Adipose tissue (tissue), 3 donors: ENCODE measurements around the gene UBE2L3. TPM values are rescaled to one million over a fixed set of nuclear protein-coding genes. Genes with fewer than 3 reads are reported as not detected.
"Not testable (repeated sequence)": the region's sequence is repeated elsewhere in the genome, so short reads cannot be mapped to it uniquely, and the experiment has no call there.

ENCODE experiments used
- H3K27ac ChIP-seq: one replicate; pipeline ENCODE4 v1.5.1; 2013; ENCODE audit warnings: low read depth, low read length
- WGBS, 3 donors: extraction: QIAGEN DNeasy Blood & Tissue Kit; methylation state at CpG; one replicate each; pipeline ENCODE4 v1.1.7; 2013; 5-methylcytosine and 5-hydroxymethylcytosine counted together
- polyA plus RNA-seq, 3 donors: library from polyadenylated mRNA; stranded (reverse); fragments of 200-250 nt; gene quantifications; one replicate each; pipeline ENCODE4 v1.2.3, GENCODE V29; 2013
- donor health status: healthy with polysubstance abuse.
- donor health status: Bipolar disorder and iron deficiency.
- donor health status: healthy.

The UBE2L3 gene
- polyA plus RNA-seq, 3 donors: 21.4 to 56.3 (median 47.6) TPM

- 90 to 93% (median 92%) methylated on average over 17 of the region's 17 CpGs for WGBS, 3 donors
- H3K27ac ChIP-seq: no peak overlapping the region
Measured at GRCh38 chr22:21636629-21637218, 69.2 kb downstream of the UBE2L3 start.

GRCh38 chr22:21637450-21637849, 69.9 kb downstream of the UBE2L3 start:
- WGBS, 3 donors: 80 to 96% (median 88%) methylated on average over 2 of the region's 2 CpGs
- H3K27ac ChIP-seq: not testable (repeated sequence)

- H3K27ac ChIP-seq: no peak overlapping the region
- 70 to 82% (median 81%) methylated on average over 4 of the region's 4 CpGs for WGBS, 3 donors
Measured at GRCh38 chr22:21639359-21639758, 71.8 kb downstream of the UBE2L3 start.

GRCh38 chr22:21640810-21641209, 73.3 kb downstream of the UBE2L3 start:
- WGBS, 3 donors: 79 to 85% (median 85%) methylated on average over 5 of the region's 5 CpGs
- no peak overlapping the region for H3K27ac ChIP-seq

DNA sequence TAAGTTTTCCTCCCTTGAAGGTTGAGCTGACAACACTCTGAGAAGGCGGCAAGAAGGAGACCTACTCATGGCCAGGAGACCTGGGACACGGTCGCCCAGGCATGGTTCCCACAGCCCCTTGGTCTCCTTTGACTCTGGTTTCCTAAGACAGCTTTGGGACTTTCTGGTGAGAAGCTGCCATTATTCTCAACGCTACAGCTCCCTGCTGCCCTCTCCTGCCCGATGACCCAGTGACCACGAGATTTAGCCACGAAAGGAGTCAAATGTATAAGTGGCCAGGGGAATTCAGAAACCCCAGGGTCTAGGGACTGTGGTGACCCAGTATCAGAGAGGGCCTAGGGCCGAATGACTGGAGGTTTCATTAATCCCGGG, 73.9 kb downstream of the UBE2L3 start:
- WGBS, 3 donors: 4 to 8% (median 6%) methylated on average over 9 of the region's 9 CpGs

GRCh38 chr22:21641789-21642583, 74.5 kb downstream of the UBE2L3 start, which contains the start of gene SDF2L1:
Gene SDF2L1, plus strand, starts transcription at chr22:21642302. Its CDS starts 35 bp downstream, at chr22:21642337.
- no peak within 1 kb of the TSS for H3K27ac ChIP-seq
- 0 to 1% (median 1%) methylated on average over 72 to 76 of the region's 76 CpGs for WGBS, 3 donors

More for the DNA sequence above, 73.9 kb downstream of the UBE2L3 start:
- H3K27ac ChIP-seq: no peak overlapping the region

DNA sequence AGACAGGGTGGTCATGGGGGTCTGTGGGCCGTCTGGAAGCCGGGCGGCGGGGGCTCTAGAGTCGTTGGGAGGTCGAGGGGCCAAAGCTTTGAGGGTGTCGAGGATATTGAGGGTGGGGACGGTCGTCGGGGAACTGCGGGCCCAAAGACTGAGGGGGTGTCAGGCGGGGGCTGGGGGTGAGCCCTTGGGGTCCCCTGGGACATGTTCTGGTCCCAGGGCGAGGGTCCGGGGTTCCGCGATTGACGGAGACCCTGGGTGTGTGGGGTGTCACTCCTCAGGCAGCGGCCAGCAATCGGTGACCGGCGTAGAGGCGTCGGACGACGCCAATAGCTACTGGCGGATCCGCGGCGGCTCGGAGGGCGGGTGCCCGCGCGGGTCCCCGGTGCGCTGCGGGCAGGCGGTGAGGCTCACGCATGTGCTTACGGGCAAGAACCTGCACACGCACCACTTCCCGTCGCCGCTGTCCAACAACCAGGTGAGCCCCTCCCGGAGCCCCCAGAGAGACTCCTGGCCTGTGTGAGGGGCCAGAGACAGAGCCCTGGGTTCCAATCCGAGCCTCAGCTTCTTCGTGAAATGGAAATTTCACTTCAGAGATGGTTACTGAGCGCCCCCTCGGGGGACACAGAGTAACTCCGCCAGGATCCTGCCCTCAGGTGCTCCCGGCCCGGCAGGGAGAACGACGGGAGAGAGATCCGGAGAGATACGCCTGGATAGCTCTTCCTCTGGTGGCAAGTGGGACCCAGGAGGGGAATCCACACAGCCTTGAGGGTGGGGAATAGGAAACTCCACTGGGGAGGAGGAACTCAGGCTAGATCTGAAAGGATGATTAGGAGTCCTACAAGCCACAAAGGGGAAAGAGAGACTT, 75.3 kb downstream of the UBE2L3 start:
- no peak overlapping the region for H3K27ac ChIP-seq
- WGBS, 3 donors: 1% methylated on average over 45 to 56 of the region's 56 CpGs

DNA sequence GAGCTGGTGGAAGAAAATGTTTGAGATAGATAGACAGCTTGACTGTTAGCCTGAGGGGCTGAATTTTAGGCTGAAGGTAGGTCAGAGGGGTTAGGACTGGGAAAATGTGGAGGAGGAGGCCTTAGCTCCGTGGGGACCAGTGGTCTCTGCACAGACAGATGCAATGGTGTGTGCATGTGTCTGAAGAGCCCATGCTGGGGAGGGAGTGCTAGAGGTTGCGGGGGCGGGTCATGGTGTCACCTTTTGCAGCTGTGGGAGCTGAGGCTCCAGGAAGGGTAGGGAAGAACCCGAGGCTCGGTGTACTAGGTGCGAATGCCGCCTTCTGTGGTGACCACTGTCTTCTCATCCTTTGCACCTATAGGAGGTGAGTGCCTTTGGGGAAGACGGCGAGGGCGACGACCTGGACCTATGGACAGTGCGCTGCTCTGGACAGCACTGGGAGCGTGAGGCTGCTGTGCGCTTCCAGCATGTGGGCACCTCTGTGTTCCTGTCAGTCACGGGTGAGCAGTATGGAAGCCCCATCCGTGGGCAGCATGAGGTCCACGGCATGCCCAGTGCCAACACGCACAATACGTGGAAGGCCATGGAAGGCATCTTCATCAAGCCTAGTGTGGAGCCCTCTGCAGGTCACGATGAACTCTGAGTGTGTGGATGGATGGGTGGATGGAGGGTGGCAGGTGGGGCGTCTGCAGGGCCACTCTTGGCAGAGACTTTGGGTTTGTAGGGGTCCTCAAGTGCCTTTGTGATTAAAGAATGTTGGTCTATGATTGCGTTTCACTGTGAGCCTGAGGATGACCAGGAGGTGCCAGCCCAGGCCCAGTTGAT, 76.2 kb downstream of the UBE2L3 start:
- no peak overlapping the region for H3K27ac ChIP-seq
- 76 to 89% (median 88%) methylated on average over 22 of the region's 22 CpGs for WGBS, 3 donors

DNA sequence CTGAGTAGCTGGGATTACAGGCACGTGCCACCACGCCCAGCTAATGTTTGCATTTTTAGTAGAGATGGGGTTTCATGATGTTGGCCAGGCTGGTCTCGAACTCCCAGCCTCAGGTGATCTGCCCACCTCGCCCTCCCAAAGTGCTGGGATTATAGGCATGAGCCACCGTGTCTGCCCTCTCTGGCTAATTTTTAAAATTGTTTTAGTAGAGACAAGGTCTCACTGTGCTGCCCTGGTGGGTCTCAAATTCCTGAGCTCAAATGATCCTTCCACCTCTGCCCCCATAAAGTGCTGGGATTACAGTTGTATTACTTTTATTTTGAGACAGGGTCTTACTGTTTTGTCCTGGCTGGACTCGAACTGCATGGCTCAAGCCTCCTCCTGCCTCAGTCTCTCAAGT, 78.0 kb downstream of the UBE2L3 start:
- H3K27ac ChIP-seq: not testable (repeated sequence)
- 87 to 96% (median 92%) methylated on average over 6 of the region's 6 CpGs for WGBS, 3 donors

- 44 to 47% (median 47%) methylated on average over 14 of the region's 14 CpGs for WGBS, 3 donors
- no peak overlapping the region for H3K27ac ChIP-seq
Measured at GRCh38 chr22:21646608-21647590, 79.4 kb downstream of the UBE2L3 start.

DNA sequence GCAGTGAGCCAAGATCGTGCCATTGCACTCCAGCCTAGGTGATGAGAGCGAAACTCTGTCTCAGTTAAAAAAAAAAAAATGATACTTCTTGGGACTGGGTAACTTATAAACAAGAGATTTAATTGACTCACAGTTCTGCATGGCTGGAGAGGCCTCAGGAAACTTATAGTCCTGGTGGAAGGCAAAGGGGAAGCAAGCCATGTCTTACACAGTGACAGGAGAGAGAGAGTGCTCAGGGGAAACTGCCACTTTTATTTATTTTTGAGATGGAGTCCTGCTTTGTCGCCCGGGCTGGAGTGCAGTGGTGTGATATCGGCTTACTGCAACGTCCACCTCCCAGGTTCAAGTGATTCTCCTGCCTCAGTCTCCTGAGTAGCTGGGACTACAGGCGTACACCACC, 82.8 kb downstream of the UBE2L3 start:
- WGBS, 3 donors: 90 to 95% (median 91%) methylated on average over 7 of the region's 7 CpGs
- H3K27ac ChIP-seq: no peak overlapping the region

DNA sequence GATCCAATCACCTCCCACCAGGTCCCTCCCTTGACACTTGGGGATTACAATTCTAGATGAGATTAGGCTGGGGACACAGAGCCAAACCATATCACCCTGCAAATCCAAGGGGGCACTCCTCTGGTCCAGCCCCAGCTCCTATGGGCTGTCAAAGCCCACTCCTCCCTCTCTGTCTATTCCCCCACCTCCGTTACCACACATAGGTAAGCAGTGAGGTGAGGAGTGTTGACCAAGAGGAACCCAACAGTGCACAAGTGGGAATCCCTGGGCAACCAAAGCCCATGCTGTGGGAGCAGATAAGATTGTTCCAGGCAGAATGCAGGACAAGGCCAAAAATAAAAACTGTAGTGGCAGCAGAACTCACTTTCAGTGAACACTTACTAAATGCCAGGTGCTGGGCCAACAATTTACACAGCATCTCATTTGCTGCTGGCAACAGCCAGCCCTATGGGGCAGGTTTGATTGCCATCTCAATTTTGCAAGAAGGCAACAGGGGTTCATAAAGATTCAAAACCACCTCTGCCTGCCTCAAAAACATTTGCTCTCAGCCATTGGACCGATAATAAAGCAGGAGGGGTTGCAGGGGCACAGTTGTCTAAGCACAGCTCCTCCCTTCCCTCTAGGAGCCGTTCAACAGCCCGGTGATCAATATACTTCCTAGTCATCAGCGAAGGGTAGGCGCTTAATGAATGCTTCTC, 83.5 kb downstream of the UBE2L3 start:
- H3K27ac ChIP-seq: no peak overlapping the region
- WGBS, 3 donors: 18 to 22% (median 21%) methylated on average over 6 of the region's 6 CpGs

DNA sequence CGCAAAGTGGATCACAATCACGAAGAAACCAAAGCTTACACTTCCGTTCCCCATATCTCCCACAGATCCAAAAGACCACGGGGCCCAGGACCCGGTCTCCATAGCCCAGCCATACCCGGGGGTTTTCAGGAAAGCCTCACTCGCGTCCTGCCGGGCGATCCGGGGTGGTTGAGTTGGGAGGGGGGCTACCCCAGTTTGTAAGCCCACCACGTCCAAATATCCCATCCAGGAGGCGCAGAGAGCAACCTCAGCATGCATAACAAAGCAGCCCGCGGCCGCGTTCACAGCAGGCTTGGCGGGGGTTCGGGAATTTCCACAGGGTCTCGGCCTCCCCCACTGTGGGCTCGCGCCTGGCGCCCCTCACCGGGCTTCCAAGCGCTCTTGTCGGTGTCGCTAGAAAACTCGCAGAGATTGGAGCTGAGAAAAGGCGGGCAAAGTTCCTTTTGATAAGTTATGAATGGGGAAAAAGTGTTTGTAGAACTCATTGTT, 84.1 kb downstream of the UBE2L3 start:
- 1 to 4% (median 1%) methylated on average over 29 of the region's 29 CpGs for WGBS, 3 donors
- H3K27ac ChIP-seq: no peak overlapping the region

DNA sequence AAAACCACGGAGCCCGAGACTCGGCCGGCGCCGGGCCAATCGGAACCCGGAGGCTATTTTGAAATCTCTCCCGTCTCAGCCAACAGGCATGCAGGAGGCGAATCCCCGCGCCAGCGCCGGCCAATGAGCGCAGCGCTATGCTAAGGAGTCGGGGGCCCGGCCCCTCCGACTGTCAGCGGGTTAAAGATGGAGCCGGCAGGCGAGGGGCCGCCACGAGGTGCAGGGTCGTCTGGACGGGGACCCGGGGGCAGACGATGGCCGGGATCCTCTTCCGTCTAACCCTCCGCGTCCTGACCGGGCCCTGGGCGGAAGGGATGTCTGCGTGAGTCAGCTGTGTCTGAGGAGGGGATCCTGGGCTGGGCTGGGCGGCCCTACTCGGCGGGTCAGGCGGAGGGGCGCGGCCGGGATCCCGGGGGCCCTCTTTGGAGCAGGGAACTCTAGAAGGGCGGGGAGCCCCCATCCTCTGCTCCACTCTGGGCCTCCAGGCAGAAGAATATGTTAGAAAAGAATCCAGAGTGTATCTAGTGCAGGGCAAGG, 84.6 kb downstream of the UBE2L3 start:
- H3K27ac ChIP-seq: no peak overlapping the region
- WGBS, 3 donors: 0 to 10% (median 1%) methylated on average over 44 of the region's 44 CpGs

DNA sequence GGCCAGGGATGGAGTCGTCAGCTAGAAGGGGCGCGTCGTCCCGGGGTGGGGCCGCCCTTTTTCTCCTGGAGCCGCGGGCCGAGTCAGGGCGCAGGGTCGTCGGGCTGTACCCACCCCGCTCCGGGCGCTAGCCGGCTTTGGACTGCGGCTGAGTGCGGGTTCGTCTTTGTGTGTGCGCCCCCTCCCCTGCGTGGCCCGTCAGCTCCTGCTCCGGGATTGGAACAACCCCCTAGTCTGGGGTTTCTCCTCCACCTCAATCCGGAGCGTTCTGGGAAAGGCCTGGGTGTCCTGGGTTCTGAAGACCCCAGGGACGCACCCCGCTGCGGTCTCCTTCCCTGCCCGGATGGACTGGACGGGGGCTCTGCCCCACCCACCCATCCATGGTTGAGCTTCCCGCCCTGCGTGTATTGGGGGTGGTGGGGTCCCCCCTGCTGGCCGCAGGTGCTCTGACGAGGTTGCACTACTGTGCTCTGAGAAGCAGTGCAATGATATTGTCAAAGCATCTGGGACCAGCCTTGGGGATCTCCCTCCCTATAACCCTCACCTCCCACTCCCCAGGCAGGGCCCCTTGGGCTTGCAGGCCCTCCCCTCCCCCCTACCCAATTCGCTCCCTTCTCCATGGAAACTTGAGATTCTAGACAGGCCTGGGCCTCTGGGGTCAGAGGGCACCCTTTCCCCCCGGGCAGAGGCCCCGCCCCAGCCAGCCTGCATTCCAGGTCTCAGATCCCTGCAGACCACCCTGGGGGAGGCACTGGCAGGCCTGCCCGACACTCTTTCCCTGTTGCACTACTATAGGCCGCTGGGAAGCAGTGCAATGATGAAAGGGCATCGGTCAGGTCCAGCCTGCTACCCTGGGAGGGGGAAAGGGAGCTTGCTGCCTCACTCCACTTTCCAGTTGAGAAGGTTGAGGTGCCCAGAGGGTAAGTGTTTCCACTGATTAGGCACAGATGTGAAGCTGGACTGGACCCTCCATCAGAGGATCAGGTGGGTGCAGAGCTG, 85.3 kb downstream of the UBE2L3 start:
- H3K27ac ChIP-seq: no peak overlapping the region
- 27 to 56% (median 31%) methylated on average over 37 to 40 of the region's 40 CpGs for WGBS, 3 donors
